ENCODE measurements around the gene CBFA2T3. TPM values are rescaled to one million over a fixed set of nuclear protein-coding genes. Genes with fewer than 3 reads are reported as not detected.

CBFA2T3 gene
- total and polyA plus RNA-seq, 2 donors (not counting 1 experiment from before 2014, with no cell fraction given) = 40.8 to 58.3 TPM

GRCh38 chr16:88940862-88941817, 35.9 kb downstream of the CBFA2T3 start:
- peak overlapping the region; percentile 3 to 68 (median 59) for H3K4me3 ChIP-seq (ENCODE audit: control extremely low read depth in 1 of 5, extremely low read depth in 1 of 5, insufficient read depth in 1 of 5, low read depth in 2 of 5, low read length in 4 of 5)
- peak overlapping the region in 1 of 2 donors; percentile 50 for H3K27ac ChIP-seq (ENCODE audit: low read length in 2 of 2)
- no peaks in the 10 kb centered on the region for H3K9me3 ChIP-seq (ENCODE audit: control extremely low read depth in 1 of 3, control insufficient read depth in 2 of 3, insufficient read depth in 1 of 3, low read length in 2 of 3)
- H3K79me2 ChIP-seq (ENCODE audit: control insufficient read depth, insufficient read depth, low read length) = peaks cover 71% of the 10 kb centered on the region
- H3K27me3 ChIP-seq (replicated peaks in 1 of 4; ENCODE audit: control extremely low read depth in 1 of 4, control insufficient read depth in 3 of 4, insufficient read depth in 4 of 4, low read length in 3 of 4) = no peaks in the 10 kb centered on the region
- H3K4me2 ChIP-seq (replicated peaks; ENCODE audit: low read depth, low read length, poor library complexity, severe bottlenecking) = peak overlapping the region; percentile 91
- DNase-seq (peak; percentile 80), ATAC-seq (ENCODE audit: low read depth) (peak; percentile 53)
- peak overlapping the region; percentile 33 for H2AFZ ChIP-seq (ENCODE audit: insufficient read depth, low read depth, low read length, poor library complexity, severe bottlenecking)
- POLR2A ChIA-PET = interaction anchor here (1.0 to 1.7 kb wide), 5 partner anchors 36 to 230 kb away, joined by 3 to 5 read pairs (median 3); partner anchors contain the start of gene CDH15
- TF ChIP-seq EZH2 (IDR thresholded peaks at IDR 0.05; ENCODE audit: borderline replicate concordance, insufficient read depth, low read depth, low read length, poor library complexity, severe bottlenecking) = no peak
- TF ChIP-seq CTCF (IDR thresholded peaks at IDR 0.05) = no peak
- H3K27me3 Mint-ChIP-seq = no peaks in the 10 kb centered on the region
- intact Hi-C loops (cut with micrococcal nuclease) = loop anchor here (2.0 kb wide), 1 partner anchor 174 kb away; no protein-coding TSS in a partner anchor
- peak overlapping the region; percentile 68 for H3K4me3 Mint-ChIP-seq
- CTCF ChIA-PET = interaction anchor here (0.6 to 2.2 kb wide), 7 partner anchors 27 to 226 kb away, joined by 3 to 9 read pairs (median 4); no protein-coding TSS in a partner anchor
- peaks cover 81% of the 10 kb centered on the region for H4K20me1 ChIP-seq (ENCODE audit: control insufficient read depth, insufficient read depth, low read length, poor library complexity, severe bottlenecking)
- peaks cover 55% of the 10 kb centered on the region for H3K4me1 Mint-ChIP-seq
- peak overlapping the region; percentile 71 for H3K9ac ChIP-seq (ENCODE audit: low read length)
- under 1% methylated on average over 139 of the region's 152 CpGs for WGBS (ENCODE audit: insufficient coverage)
- H3K27ac Mint-ChIP-seq = peak overlapping the region; percentile 50
- peaks cover 0 to 12% of the 10 kb centered on the region in 2 experiments for H3K36me3 ChIP-seq (replicated peaks in 1 of 2; ENCODE audit: control extremely low read depth in 1 of 2, control insufficient read depth in 1 of 2, extremely low read depth in 1 of 2, insufficient read depth in 2 of 2, low read length in 1 of 2)
- peaks cover 38 to 49% of the 10 kb centered on the region in 2 donors for H3K4me1 ChIP-seq (ENCODE audit: control insufficient read depth in 2 of 2, insufficient read depth in 2 of 2, low read length in 2 of 2)
- H3K9me3 Mint-ChIP-seq (ENCODE audit: insufficient read depth) = no peaks in the 10 kb centered on the region

All from B cell (primary cell).